ENCODE results near the gene JCHAIN. TPM values are rescaled to one million over a fixed set of nuclear protein-coding genes. Genes with fewer than 3 reads are reported as not detected.

The JCHAIN gene
- total and polyA plus RNA-seq, 2 of the 8 experiments (the other 6 are each of a cell fraction or from before 2014, with no cell fraction given), result not detected

DNA sequence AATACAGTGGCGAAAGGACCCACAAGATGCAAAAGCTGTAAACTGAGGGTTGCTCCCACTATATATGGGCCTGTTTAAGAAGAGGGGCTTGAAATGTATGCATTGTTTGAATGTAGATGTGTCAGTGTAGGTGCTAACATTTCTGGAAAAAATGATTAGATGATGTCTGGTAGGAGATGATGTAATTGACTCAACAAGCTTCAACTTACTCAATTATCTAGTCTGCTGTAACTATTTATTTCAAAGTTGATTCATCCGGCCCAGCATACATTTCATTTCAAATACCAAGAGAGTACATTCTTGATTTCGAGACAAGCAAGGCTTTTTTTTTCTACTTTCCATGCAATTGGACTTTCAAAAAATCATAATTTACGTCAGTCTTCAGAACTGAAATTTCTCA is 47.0 kb downstream of the JCHAIN start:
- POLR2A ChIA-PET (ENCODE audit: partially characterized antibody), result no interaction called here
- H3K4me3 ChIP-seq (ENCODE audit: extremely low read depth in 1 of 4, insufficient read depth in 2 of 4, low read depth in 3 of 4, low read length in 4 of 4), result no peak overlapping the region
- H4K20me1 ChIP-seq (replicated peaks in 1 of 2; ENCODE audit: control insufficient read depth in 1 of 2, insufficient read depth in 2 of 2, low read length in 2 of 2), result no peaks in the 10 kb centered on the region
- no peak for DNase-seq (ENCODE audit: low read depth in 1 of 2, low spot score in 2 of 2)
- H4K5ac ChIP-seq (ENCODE audit: insufficient read length, low read depth, low read length), result no peak overlapping the region
- no peak overlapping the region for H3K23ac ChIP-seq (ENCODE audit: insufficient read length)
- H4K8ac ChIP-seq (ENCODE audit: extremely low read depth, insufficient read depth, low read length), result no peak overlapping the region
- no peak overlapping the region for H3K18ac ChIP-seq (ENCODE audit: extremely low read depth, low read length)
- H3K27ac ChIP-seq (ENCODE audit: low read depth, low read length), result no peak overlapping the region
- no peak overlapping the region for H3K56ac ChIP-seq (replicated peaks; ENCODE audit: insufficient read length, low read depth, low read length)
- H3K9me3 ChIP-seq (ENCODE audit: insufficient read depth in 2 of 2, low read depth in 1 of 2, low read length in 1 of 2), result no peaks in the 10 kb centered on the region
- H2BK20ac ChIP-seq (ENCODE audit: low read length), result no peak overlapping the region
- H3K4ac ChIP-seq (replicated peaks; ENCODE audit: insufficient read length, low read depth, low read length), result no peak overlapping the region
- H2BK120ac ChIP-seq (replicated peaks; ENCODE audit: low read depth, low read length), result no peak overlapping the region
- no peaks in the 10 kb centered on the region for H3K27me3 ChIP-seq (replicated peaks in 1 of 4; ENCODE audit: control insufficient read depth in 3 of 4, extremely low read depth in 1 of 4, insufficient read depth in 3 of 4, low read length in 3 of 4)
- H2AK5ac ChIP-seq (ENCODE audit: low read depth, low read length), result no peak overlapping the region
- H3K4me1 ChIP-seq (replicated peaks in 1 of 4; ENCODE audit: control insufficient read depth in 3 of 4, insufficient read depth in 4 of 4, low read length in 3 of 4), result no peaks in the 10 kb centered on the region
- no peak overlapping the region for H2BK12ac ChIP-seq (ENCODE audit: low read depth, low read length)
- FAIRE-seq, result no peak
- H4K91ac ChIP-seq (replicated peaks; ENCODE audit: insufficient read length, low read length), result no peak overlapping the region
- CTCF ChIA-PET (ENCODE audit: partially characterized antibody), result no interaction called here
- H2BK15ac ChIP-seq (ENCODE audit: low read length), result no peak overlapping the region
- no peak overlapping the region for H2AFZ ChIP-seq (ENCODE audit: low read length)
- no peak overlapping the region for H2BK5ac ChIP-seq (ENCODE audit: low read depth, low read length)
- H3K79me2 ChIP-seq (ENCODE audit: control insufficient read depth in 1 of 2, insufficient read depth in 2 of 2, low read length in 2 of 2), result no peaks in the 10 kb centered on the region
- H3K14ac ChIP-seq (ENCODE audit: insufficient read length), result no peak overlapping the region
- no peaks in the 10 kb centered on the region for H3K79me1 ChIP-seq (ENCODE audit: low read depth, low read length)
- H3K23me2 ChIP-seq (ENCODE audit: low read depth, low read length), result no peaks in the 10 kb centered on the region
- WGBS, 2 experiments (ENCODE audit: extremely low coverage in 1 of 2, insufficient coverage in 1 of 2, insufficient read length in 1 of 2, insufficient replicate concordance in 2 of 2, low coverage in 1 of 2, low lambda C conversion rate in 2 of 2, missing lambda C conversion rate in 1 of 2), result 97% methylated on average over 4 of the region's 4 CpGs; no CpG with 5 or more reads in 1 of the 2 experiments
- H3K36me3 ChIP-seq (ENCODE audit: control insufficient read depth in 2 of 4, insufficient read depth in 4 of 4, low read length in 3 of 4), result no peaks in the 10 kb centered on the region
- no peak overlapping the region for H3K4me2 ChIP-seq (ENCODE audit: insufficient read depth in 1 of 2, low read depth in 2 of 2, low read length in 2 of 2)
- no peak overlapping the region for H3K9ac ChIP-seq (replicated peaks in 1 of 4; ENCODE audit: extremely low read depth in 1 of 4, low read depth in 3 of 4, low read length in 3 of 4)
- TF ChIP-seq FOSL1 (IDR thresholded peaks at IDR 0.05; ENCODE audit: insufficient read depth, low read depth, low read length) (no peak), SIX5 (IDR thresholded peaks at IDR 0.05; ENCODE audit: low read depth, low read length) (no peak), SRF (IDR thresholded peaks at IDR 0.05; ENCODE audit: low read depth, low read length) (no peak), CBX8 (IDR thresholded peaks at IDR 0.05; ENCODE audit: borderline replicate concordance, low read depth, low read length) (no peak)
- TF ChIP-seq, protein P1, sequence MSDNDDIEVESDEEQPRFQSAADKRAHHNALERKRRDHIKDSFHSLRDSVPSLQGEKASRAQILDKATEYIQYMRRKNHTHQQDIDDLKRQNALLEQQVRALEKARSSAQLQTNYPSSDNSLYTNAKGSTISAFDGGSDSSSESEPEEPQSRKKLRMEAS (IDR thresholded peaks at IDR 0.05), result no peak
- TF ChIP-seq, protein P2, sequence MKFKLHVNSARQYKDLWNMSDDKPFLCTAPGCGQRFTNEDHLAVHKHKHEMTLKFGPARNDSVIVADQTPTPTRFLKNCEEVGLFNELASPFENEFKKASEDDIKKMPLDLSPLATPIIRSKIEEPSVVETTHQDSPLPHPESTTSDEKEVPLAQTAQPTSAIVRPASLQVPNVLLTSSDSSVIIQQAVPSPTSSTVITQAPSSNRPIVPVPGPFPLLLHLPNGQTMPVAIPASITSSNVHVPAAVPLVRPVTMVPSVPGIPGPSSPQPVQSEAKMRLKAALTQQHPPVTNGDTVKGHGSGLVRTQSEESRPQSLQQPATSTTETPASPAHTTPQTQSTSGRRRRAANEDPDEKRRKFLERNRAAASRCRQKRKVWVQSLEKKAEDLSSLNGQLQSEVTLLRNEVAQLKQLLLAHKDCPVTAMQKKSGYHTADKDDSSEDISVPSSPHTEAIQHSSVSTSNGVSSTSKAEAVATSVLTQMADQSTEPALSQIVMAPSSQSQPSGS (IDR thresholded peaks at IDR 0.05; ENCODE audit: low read length), result no peak

All from H1 (cell line).